ENCODE data around the gene HMGCL.
"Not testable (repeated sequence)": the region's sequence is repeated elsewhere in the genome, so short reads cannot be mapped to it uniquely, and the experiment has no call there.

HMGCL gene

GRCh38 chr1:23799255-23799569 is 26.0 kb downstream of the HMGCL start:
- DNase-seq (ENCODE audit: low read depth), result no peak
- TF ChIP-seq CTCF (IDR thresholded peaks at IDR 0.05; ENCODE audit: low read length, missing control alignments), result no peak
- peak overlapping the region; percentile 77 for H3K4me3 ChIP-seq (replicated peaks; ENCODE audit: low read depth, low read length)

- no peak for DNase-seq (ENCODE audit: low read depth)
- TF ChIP-seq CTCF (IDR thresholded peaks at IDR 0.05; ENCODE audit: low read length, missing control alignments), result no peak
- peak overlapping the region; percentile 77 for H3K4me3 ChIP-seq (replicated peaks; ENCODE audit: low read depth, low read length)
Observed at GRCh38 chr1:23798662-23799142, 26.5 kb downstream of the HMGCL start.

- TF ChIP-seq CTCF (IDR thresholded peaks at IDR 0.05; ENCODE audit: low read length, missing control alignments), result no peak
- H3K4me3 ChIP-seq (replicated peaks; ENCODE audit: low read depth, low read length), result no peak overlapping the region
- DNase-seq (ENCODE audit: low read depth), result no peak
Observed at GRCh38 chr1:23797478-23798448, 27.5 kb downstream of the HMGCL start.

- no peak overlapping the region for H3K4me3 ChIP-seq (replicated peaks; ENCODE audit: low read depth, low read length)
- no peak for TF ChIP-seq CTCF (IDR thresholded peaks at IDR 0.05; ENCODE audit: low read length, missing control alignments)
- DNase-seq (ENCODE audit: low read depth), result no peak
Observed at GRCh38 chr1:23796466-23797271, 28.6 kb downstream of the HMGCL start.

GRCh38 chr1:23795676-23796465 is 29.4 kb downstream of the HMGCL start:
- TF ChIP-seq CTCF (IDR thresholded peaks at IDR 0.05; ENCODE audit: low read length, missing control alignments), result no peak
- DNase-seq (ENCODE audit: low read depth), result no peak
- H3K4me3 ChIP-seq (replicated peaks; ENCODE audit: low read depth, low read length), result no peak overlapping the region

GRCh38 chr1:23794732-23795182 is 30.5 kb downstream of the HMGCL start:
- not testable (repeated sequence) for H3K4me3 ChIP-seq (replicated peaks; ENCODE audit: low read depth, low read length); DNase-seq (ENCODE audit: low read depth)
